Hepatocyte (in vitro differentiated cells): ENCODE measurements around the gene PLEKHA7.

Experiments used
- EZH2 ChIP-seq: fragments of 200-600 bp; sonication (generic); IDR thresholded peaks from 2 replicates; pipeline ENCODE4 v1.6.1; 2016; ENCODE audit warnings: antibody characterized with exemption, mild to moderate bottlenecking, borderline replicate concordance
- TF ChIP-seq, protein P1 (sequence below): fragments of 200-600 bp; sonication (generic); IDR thresholded peaks from 2 replicates; pipeline ENCODE4 v1.5.1; 2016; ENCODE audit warnings: antibody characterized with exemption, mild to moderate bottlenecking; ENCODE audit not compliant: poor library complexity

DNA sequence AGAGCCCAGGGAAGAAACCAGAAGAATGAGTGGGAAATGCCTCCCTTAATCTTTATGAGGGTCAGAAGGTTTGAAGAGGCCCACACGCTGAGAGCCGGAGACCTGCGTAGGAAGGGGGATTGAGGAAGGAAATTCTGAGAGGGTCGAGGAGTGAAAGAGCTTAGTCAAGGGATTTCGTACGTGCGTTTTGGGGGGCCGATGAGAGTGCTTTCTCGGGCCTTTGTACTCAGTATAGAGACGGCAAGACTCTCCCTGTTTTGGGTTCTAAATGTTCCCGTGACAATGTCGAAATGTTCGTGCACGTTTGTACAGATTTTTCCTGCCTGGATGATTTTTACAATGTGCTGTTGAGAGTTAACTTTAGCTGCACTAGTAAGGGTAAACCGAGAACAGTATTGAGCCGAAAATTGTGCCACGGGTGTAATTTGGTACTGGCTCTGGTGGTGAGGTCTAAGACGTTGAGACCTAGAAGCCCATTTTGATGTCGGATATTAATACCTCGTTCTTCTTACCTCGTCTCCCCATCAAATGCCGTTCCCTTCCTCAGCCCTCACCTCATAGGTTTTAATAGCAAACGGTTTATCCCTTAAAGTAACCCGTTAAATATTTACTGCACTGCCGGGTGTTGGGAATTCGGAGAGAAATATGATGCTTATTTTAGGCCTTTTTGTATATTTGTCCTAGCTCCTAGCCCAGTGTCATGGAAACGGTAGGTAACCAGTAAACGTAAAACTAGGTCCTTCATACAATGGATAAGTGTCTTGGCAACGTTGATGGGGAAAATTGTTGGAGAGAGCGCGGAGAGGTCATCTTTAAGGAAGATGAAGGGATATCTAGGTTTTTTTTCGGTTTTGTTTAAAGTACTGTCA is 275.0 kb downstream of the PLEKHA7 start:
- TF ChIP-seq, protein P1, sequence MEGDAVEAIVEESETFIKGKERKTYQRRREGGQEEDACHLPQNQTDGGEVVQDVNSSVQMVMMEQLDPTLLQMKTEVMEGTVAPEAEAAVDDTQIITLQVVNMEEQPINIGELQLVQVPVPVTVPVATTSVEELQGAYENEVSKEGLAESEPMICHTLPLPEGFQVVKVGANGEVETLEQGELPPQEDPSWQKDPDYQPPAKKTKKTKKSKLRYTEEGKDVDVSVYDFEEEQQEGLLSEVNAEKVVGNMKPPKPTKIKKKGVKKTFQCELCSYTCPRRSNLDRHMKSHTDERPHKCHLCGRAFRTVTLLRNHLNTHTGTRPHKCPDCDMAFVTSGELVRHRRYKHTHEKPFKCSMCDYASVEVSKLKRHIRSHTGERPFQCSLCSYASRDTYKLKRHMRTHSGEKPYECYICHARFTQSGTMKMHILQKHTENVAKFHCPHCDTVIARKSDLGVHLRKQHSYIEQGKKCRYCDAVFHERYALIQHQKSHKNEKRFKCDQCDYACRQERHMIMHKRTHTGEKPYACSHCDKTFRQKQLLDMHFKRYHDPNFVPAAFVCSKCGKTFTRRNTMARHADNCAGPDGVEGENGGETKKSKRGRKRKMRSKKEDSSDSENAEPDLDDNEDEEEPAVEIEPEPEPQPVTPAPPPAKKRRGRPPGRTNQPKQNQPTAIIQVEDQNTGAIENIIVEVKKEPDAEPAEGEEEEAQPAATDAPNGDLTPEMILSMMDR: no peak
- TF ChIP-seq EZH2: no peak
